IMR-90 (cell line): ENCODE data around the gene CNKSR3. TPM values are rescaled to one million over a fixed set of nuclear protein-coding genes. Genes with fewer than 3 reads are reported as not detected.
A peak's percentile ranks its signal among the peaks of the same experiment; 100 is the strongest.

Source experiments
- ATAC-seq: fragments of 200-7000 bp; cut with Tn5 transposase; 2 replicates; pipeline ENCODE4 v1.9.1; 2020; ENCODE audit warnings: low read depth, mild to moderate bottlenecking, moderate library complexity
- BruUV-seq: library from RNA; stranded (reverse); fragments of 400-500 nt; replicated peaks from 2 replicates; lab custom pipeline; 2021; lab: Mats Ljungman, UMichigan
- CTCF ChIA-PET: fragments of 300-600 bp; formaldehyde crosslinking; extraction: SDS; loops from one replicate; lab custom pipeline; 2021; ENCODE audit warnings: antibody characterized with exemption; lab: Yijun Ruan, JAX
- POLR2A ChIA-PET: fragments of 300-600 bp; sonication (Branson Sonifier 250); formaldehyde crosslinking; loops from one replicate; lab custom pipeline; 2022; ENCODE audit warnings: antibody characterized with exemption; ENCODE audit not compliant: unreplicated experiment; lab: Charles Lee
- DNase-seq: peaks from one replicate; pipeline ENCODE4 v3.0.0; 2013
- H2AFZ ChIP-seq: replicated peaks from 2 replicates; pipeline ENCODE3; 2013; ENCODE audit warnings: low read length, mild to moderate bottlenecking; ENCODE audit not compliant: poor library complexity
- H2AK5ac ChIP-seq: 2 replicates; pipeline ENCODE4 v1.6.1; 2013; ENCODE audit warnings: low read depth, low read length, inconsistent platforms
- H2AK9ac ChIP-seq: replicated peaks from 2 replicates; pipeline ENCODE3; 2013; ENCODE audit warnings: mild to moderate bottlenecking, low read depth, low read length, moderate library complexity; ENCODE audit not compliant: poor library complexity
- H2BK120ac ChIP-seq: 2 replicates; pipeline ENCODE4 v1.6.1; 2013; ENCODE audit warnings: low read depth, low read length, inconsistent platforms
- H2BK15ac ChIP-seq: 3 replicates; pipeline ENCODE4 v1.6.1; 2013; ENCODE audit warnings: low read depth, low read length, inconsistent platforms
- H2BK20ac ChIP-seq: 2 replicates; pipeline ENCODE4 v1.6.1; 2013; ENCODE audit warnings: low read depth, mild to moderate bottlenecking, inconsistent platforms, low read length, moderate library complexity
- H2BK5ac ChIP-seq: 2 replicates; pipeline ENCODE4 v1.6.1; 2013; ENCODE audit warnings: mild to moderate bottlenecking, low read depth, low read length, inconsistent platforms; ENCODE audit not compliant: poor library complexity, severe bottlenecking
- H3K14ac ChIP-seq: replicated peaks from 2 replicates; pipeline ENCODE4 v1.6.1; 2013; ENCODE audit warnings: low read depth, low read length, inconsistent platforms
- H3K18ac ChIP-seq: 2 replicates; pipeline ENCODE4 v1.6.1; 2013; ENCODE audit warnings: low read depth, low read length, control low read depth
- H3K23ac ChIP-seq: 2 replicates; pipeline ENCODE4 v1.6.1; 2013; ENCODE audit warnings: low read depth, low read length, inconsistent platforms
- H3K27ac ChIP-seq: 2 replicates; pipeline ENCODE4 v1.5.1; 2013; ENCODE audit warnings: mild to moderate bottlenecking, control low read depth, low read length; ENCODE audit not compliant: insufficient read depth
- H3K27me3 ChIP-seq: 2 replicates; pipeline ENCODE4 v1.6.1; 2013; ENCODE audit warnings: low read length; ENCODE audit not compliant: control insufficient read depth, insufficient read depth
- H3K36me3 ChIP-seq: 2 replicates; pipeline ENCODE4 v1.6.1; 2013; ENCODE audit warnings: low read length, mixed read lengths; ENCODE audit not compliant: control insufficient read depth, insufficient read depth
- H3K4ac ChIP-seq: 2 replicates; pipeline ENCODE4 v1.6.1; 2013; ENCODE audit warnings: low read depth, low read length, inconsistent platforms
- H3K4me1 ChIP-seq: 2 replicates; pipeline ENCODE4 v1.6.1; 2013; ENCODE audit warnings: low read length, mixed read lengths; ENCODE audit not compliant: control insufficient read depth, insufficient read depth
- H3K4me2 ChIP-seq: 2 replicates; pipeline ENCODE4 v1.6.1; 2013; ENCODE audit warnings: low read depth, mild to moderate bottlenecking, control low read depth, low read length, moderate library complexity
- H3K4me3 ChIP-seq: 2 replicates; pipeline ENCODE4 v1.5.1; 2013; ENCODE audit warnings: low read depth, mild to moderate bottlenecking, control low read depth, low read length, moderate library complexity; ENCODE audit not compliant: insufficient read depth
- H3K56ac ChIP-seq: 2 replicates; pipeline ENCODE4 v1.6.1; 2013; ENCODE audit warnings: low read length, inconsistent platforms; ENCODE audit not compliant: insufficient read depth; ENCODE audit errors: extremely low read depth
- H3K79me1 ChIP-seq, 2 experiments: 2 replicates each; pipeline ENCODE4 v1.6.1; 2013; ENCODE audit warnings: low read length in 2 of 2, inconsistent platforms in 1 of 2, low read depth in 1 of 2
- H3K9ac ChIP-seq: 2 replicates; pipeline ENCODE4 v1.6.1; 2013; ENCODE audit warnings: low read depth, low read length, control low read depth
- H3K9me1 ChIP-seq: 2 replicates; pipeline ENCODE4 v1.6.1; 2013; ENCODE audit warnings: low read length, inconsistent platforms; ENCODE audit not compliant: insufficient read depth
- H3K9me3 ChIP-seq: 2 replicates; pipeline ENCODE4 v1.6.1; 2013; ENCODE audit warnings: low read length; ENCODE audit not compliant: control insufficient read depth, insufficient read depth
- H4K20me1 ChIP-seq: 2 replicates; pipeline ENCODE4 v1.6.1; 2013; ENCODE audit warnings: low read length, inconsistent platforms; ENCODE audit not compliant: insufficient read depth
- H4K5ac ChIP-seq: 2 replicates; pipeline ENCODE4 v1.6.1; 2013; ENCODE audit warnings: mild to moderate bottlenecking, low read depth, low read length, control low read depth
- H4K8ac ChIP-seq, 2 experiments: 2 replicates each; pipeline ENCODE4 v1.6.1; 2013; ENCODE audit warnings: low read depth in 2 of 2, low read length in 2 of 2, control low read depth in 1 of 2, inconsistent platforms in 1 of 2
- H4K91ac ChIP-seq: 2 replicates; pipeline ENCODE4 v1.6.1; 2013; ENCODE audit warnings: low read depth, low read length, inconsistent platforms; ENCODE audit not compliant: insufficient read depth
- CTCF ChIP-seq: conservative IDR thresholded peaks from 2 replicates; pipeline ENCODE4 v1.5.1; 2012; ENCODE audit warnings: mild to moderate bottlenecking, low read depth, low read length, improper control_type of control experiment
- MAZ ChIP-seq: IDR thresholded peaks from 2 replicates; pipeline ENCODE4 v1.6.1; 2012; ENCODE audit warnings: low read depth, mild to moderate bottlenecking, low read length, improper control_type of control experiment, moderate library complexity, borderline replicate concordance
- RAD21 ChIP-seq: IDR thresholded peaks from 2 replicates; pipeline ENCODE4 v1.6.1; 2012; ENCODE audit warnings: low read length, improper control_type of control experiment
- USF2 ChIP-seq: fragments of 150-350 bp; IDR thresholded peaks from 2 replicates; pipeline ENCODE4 v1.6.1; 2017; ENCODE audit warnings: mild to moderate bottlenecking, antibody characterized with exemption, low read length, low read depth
- WGBS, 2 experiments: methylation state at CpG; one replicate each; pipeline versions ENCODE4 v1.1.5 to v1.1.7; 2013; ENCODE audit warnings: missing lambda C conversion rate in 2 of 2; ENCODE audit not compliant: insufficient read length in 1 of 2; ENCODE audit errors: extremely low coverage in 2 of 2; 5-methylcytosine and 5-hydroxymethylcytosine counted together
- dilution Hi-C: fragments of 300-500 bp; cut with HindIII; formaldehyde crosslinking; loops from one replicate; pipeline ENCODE4 v1.14.3; 2018; ENCODE audit warnings: low sequenced_read_pairs; ENCODE audit not compliant: unreplicated experiment
- in situ Hi-C: fragments of 300-500 bp; cut with MboI; formaldehyde crosslinking; loops from 3 replicates; pipeline ENCODE4 v1.14.3; 2019; ENCODE audit warnings: low sequenced_read_pairs, inconsistent platforms, mixed read lengths
- intact Hi-C: fragments of 100-400 bp; cut with micrococcal nuclease; formaldehyde crosslinking; loops from 2 replicates; pipeline ENCODE4 v1.10.0; 2022
- polyA plus RNA-seq, 3 experiments: library from polyadenylated mRNA; depleted of rRNA; stranded (reverse); fragments of >200 nt; gene quantifications; 2 replicates each; pipeline ENCODE4 v1.2.3, GENCODE V29; 2012; ENCODE audit warnings: low replicate concordance in 1 of 3
- total RNA-seq: library from RNA; depleted of rRNA; stranded (reverse); fragments of >200 nt; gene quantifications from 2 replicates; pipeline ENCODE4 v1.2.3, GENCODE V29; 2012

Gene CNKSR3
- total and polyA plus RNA-seq, 2 of the 4 experiments (the other 2 are of a cell fraction): 6.7 to 15.8 TPM

- TF ChIP-seq CTCF: 0 out of 2 replicates have a peak, but pooled peaks have one; percentile 12
Measured at GRCh38 chr6:154448448-154449096, 61.9 kb downstream of the CNKSR3 start (continued).

- Histone ChIP-seq H3K4me2 (peak overlapping the region; percentile 46), H3K9me3 (no peaks in the 10 kb centered on the region), H3K9ac (0 out of 2 replicates have a peak overlapping the region, but pooled peaks have one; percentile 9), H4K20me1 (peaks cover 9% of the 10 kb centered on the region; the same call in 1 of the 2 replicates), H3K4me3 (no peak overlapping the region), H3K36me3 (peaks cover 2% of the 10 kb centered on the region), H3K23ac (no peak overlapping the region), H2AFZ (no peak overlapping the region), H3K14ac (no peak overlapping the region), H2BK5ac (no peak overlapping the region), H3K18ac (peak overlapping the region; percentile 71), H3K27ac (peak overlapping the region; percentile 46; the same call in 1 of the 2 replicates), H4K8ac (peak overlapping the region in 1 of 2 experiments; percentile 37; a peak in 2 of 4 replicates), H2BK120ac (peak overlapping the region; percentile 47), H3K56ac (no peak overlapping the region), H3K4me1 (peaks cover 8% of the 10 kb centered on the region), H2AK9ac (no peak overlapping the region), H3K79me1 (peaks cover 12 to 32% of the 10 kb centered on the region in 2 experiments), H3K4ac (0 out of 2 replicates have a peak overlapping the region, but pooled peaks have one; percentile 27), H2BK15ac (0 out of 3 replicates have a peak overlapping the region, but pooled peaks have one; percentile 5), H3K27me3 (no peaks in the 10 kb centered on the region), H4K91ac (peak overlapping the region; percentile 51), H4K5ac (peak overlapping the region; percentile 46), H2BK20ac (peak overlapping the region; percentile 40), H2AK5ac (no peak overlapping the region; the same call in 1 of the 2 replicates), H3K9me1 (peaks cover 6% of the 10 kb centered on the region)
- in situ Hi-C loops: no loop called here
- WGBS, 2 experiments: no CpG with 5 or more reads among the region's 2 CpGs
- ChIA-PET POLR2A (no interaction called here), CTCF (interaction anchor here (0.6 to 0.7 kb wide), 2 partner anchors 143 to 279 kb away, joined by 3 read pairs; no protein-coding TSS in a partner anchor)
- intact Hi-C loops: loop anchor here (1.0 to 2.0 kb wide), 2 partner anchors 37 to 62 kb away; partner anchors contain the start of gene CNKSR3
- dilution Hi-C loops: no loop called here
- ATAC-seq (no peak), DNase-seq (peak; percentile 55)
- TF ChIP-seq RAD21: no peak
- no peak for TF ChIP-seq USF2
- TF ChIP-seq MAZ: no peak
- no TSS peak for BruUV-seq
Measured at GRCh38 chr6:154447954-154448353, 62.5 kb downstream of the CNKSR3 start.
